SK-N-DZ (cell line): ENCODE data around the gene RPP38.

ENCODE experiments used
- DNase-seq: peaks from one replicate; pipeline ENCODE4 v3.0.0-alpha.2; 2015; ENCODE audit warnings: low spot score

Gene RPP38

GRCh38 chr10:15149042-15149771 lies 52.1 kb downstream of the RPP38 start:
- no peak for DNase-seq

DNA sequence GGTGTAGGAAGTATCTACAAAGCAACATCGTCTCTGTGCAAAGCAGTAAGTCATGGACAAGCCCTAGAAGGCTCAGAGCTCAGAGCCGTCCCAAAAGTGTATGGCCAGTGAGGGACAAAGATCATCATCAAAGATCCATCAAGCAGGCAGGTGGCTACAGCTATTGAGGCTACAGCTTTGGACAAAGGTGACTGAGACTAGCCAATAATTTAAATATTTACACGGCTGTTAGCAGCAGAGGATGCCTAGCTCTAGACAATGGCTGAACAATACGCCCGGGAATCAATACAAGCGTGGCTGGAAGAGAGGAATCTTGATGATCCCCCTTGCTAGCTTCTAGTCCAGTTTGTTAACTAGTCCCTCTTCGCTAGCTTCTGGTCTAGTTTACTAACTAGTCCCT lies 53.4 kb downstream of the RPP38 start:
- no peak for DNase-seq

- no peak for DNase-seq
Observed at GRCh38 chr10:15152556-15152955, 55.4 kb downstream of the RPP38 start.
